ENCODE measurements around the gene ELL2.
"Not testable (repeated sequence)": the region's sequence is repeated elsewhere in the genome, so short reads cannot be mapped to it uniquely, and the experiment has no call there.

Gene ELL2

DNA sequence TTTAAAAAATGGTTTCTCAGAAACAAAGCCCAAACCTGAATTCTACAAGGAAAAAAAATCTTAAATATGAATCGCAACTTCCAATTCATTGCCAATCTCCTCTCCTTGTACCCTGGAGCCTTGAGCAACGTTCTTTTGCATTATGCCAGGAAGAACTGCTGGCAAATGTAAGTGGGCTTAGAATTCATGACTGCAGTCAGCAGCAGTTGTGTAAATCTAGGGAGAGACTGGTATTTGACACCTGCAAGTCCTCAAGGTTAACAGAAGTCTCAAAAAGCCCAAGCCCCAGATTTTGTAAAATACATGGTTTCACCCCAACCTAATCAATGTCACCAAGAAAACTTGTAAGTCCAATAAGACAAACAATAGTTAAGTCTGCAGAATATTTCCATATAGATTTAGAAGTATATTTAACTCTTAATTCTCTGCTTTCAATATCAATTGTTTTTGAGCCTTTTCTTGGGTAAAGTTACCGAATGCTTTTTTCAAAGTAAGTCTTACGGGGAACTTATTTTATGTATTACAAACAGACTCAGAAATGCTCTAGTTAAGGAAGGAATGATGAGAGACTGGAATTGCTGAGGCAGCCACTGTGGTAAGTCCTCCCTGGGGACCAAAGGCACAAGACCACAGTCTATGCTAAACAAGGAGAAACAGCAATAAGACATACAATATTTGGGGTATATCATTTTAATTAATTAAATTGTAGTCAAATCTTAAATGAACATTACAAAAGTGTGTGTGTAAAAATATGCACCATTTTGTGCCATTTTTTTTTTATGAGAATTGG, 31.3 kb downstream of the ELL2 start:
- no peak for DNase-seq

DNA sequence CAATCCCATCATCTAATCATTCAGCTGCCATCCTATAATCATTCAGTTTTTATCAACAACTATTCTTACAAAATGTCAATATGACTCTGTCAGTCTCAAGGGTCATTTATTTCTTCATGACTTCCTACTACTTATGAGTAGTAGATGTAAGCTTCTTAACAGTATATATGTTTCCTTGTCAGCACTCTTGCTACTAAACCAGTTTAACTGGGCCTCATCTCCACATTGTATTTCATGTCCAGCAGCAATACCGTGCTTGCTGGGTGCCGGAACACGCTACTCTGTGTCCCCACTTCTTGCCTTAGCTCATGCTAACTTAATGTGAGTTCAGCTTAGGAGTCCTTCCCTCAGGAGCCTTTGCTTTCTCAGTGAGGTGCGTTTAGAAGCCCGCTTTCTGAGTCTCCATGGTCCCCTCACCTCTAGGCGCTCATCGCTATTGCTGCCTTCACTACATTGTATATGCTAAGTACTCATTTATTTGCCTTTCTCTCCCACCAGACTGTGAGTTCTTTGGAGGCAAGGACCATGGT, 32.9 kb downstream of the ELL2 start:
- DNase-seq = no peak

DNA sequence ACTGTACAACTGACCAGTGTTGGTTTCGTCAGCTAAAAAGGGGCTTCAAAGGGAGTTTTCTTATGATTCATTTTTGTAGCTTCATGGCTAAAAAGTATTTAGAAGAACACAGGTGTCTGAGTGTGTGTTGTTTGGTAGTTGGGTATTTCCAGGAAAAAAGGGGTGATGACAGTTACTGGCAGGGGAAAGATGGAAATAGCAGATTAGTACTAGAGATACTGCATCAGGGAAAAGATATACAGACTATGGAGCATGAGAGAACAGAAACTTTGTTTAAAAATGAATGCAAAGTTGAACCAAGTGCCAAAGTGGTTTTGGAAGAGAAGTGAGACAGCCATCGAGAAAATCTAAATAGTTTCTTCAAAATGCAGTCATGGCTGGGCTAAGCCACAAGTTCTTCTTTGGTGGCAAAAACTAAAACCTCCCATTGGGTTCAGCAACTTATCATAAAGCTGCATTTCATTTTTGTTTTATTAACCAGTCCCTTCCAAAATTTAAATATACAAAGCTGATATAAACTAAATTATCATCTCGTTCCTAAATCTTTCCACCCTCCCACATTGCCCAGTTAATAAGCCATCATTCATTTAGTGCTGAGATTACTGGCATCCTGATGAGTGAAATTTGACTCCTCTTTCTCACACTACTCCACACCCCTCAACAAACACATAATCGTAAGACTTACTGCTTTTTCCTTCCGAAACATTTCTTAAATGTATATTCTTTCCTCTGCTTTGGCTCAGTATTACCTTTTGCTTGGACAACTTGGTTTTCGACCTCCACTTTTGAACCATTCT, 33.5 kb downstream of the ELL2 start:
- DNase-seq = no peak

DNA sequence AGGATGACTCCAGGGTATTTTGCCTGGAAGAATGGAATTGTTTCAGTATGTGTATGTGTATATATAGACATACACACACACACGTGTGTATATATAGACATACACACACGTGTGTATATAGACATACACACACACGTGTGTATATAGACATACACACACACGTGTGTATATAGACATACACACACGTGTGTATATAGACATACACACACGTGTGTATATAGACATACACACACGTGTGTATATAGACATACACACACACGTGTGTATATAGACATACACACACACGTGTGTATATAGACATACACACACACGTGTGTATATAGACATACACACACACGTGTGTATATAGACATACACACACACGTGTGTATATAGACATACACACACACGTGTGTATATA, 34.4 kb downstream of the ELL2 start:
- not testable (repeated sequence) for DNase-seq

DNA sequence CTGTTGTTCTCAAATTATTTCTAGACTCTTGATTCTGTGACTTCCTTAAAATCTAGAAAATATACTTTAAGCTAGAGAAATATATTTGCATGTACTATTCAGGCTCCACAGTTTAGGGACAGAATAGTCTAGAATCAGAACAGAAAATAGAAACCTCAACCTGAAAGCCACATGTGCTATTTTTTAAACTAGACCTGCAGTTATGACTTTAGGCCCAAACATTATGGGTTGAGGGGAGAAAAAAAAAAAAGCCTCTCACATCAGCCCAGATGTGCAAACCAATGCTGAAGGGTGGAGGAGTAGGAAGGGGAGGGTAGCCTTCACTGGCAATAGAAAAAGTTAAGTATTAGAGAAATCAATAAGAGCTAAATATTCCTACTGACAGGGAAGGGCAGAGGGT, 35.7 kb downstream of the ELL2 start:
- no peak for DNase-seq

DNA sequence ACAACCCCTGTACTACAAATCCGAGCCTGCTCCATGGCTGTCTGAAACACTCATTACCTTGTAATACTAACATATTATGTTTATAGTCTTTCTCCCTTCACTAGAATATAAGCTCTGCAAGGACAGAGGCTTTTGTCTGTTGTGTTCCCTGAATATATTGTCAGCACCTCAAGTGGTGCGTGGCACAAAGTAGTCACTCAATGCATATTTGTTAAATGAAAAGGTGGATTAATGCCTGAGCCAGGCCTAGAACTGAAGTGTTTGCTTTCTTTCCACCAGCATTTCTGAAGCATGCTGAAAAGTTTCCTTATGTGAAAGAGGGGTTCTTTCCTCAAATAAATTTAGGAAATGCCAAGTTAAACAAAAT, 36.3 kb downstream of the ELL2 start:
- peak; percentile 25 to 29 for DNase-seq

DNA sequence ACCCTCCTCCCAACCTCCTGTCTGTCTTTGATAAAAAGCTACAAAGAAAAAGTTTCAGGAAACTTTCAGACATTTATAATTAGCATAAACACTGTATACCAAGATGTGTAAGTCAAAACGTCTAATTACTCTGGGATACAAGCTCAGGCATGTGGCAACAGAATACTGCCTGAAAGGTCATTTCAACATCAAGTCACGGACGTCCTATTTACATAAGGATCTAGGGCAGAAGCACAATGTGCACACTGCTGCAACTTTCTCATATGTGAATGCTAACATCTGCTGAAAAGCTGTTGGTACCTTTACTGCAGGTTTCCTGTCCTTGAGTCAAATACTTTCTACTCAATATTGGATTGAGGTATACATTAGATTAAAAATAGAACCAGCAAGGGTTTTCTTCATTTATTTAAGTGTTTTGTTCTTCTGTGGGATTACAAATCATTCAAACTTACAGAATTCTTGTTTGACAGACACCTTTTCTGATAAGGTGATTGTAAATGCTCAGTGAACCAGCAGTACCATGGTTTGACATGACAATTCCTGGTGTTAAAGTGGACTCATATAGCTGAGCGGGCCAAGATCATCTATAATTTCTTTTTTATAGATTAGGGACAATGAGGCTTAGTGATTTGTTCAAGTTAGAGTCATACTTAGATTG, 36.8 kb downstream of the ELL2 start:
- peak; percentile 71 to 75 for DNase-seq

DNA sequence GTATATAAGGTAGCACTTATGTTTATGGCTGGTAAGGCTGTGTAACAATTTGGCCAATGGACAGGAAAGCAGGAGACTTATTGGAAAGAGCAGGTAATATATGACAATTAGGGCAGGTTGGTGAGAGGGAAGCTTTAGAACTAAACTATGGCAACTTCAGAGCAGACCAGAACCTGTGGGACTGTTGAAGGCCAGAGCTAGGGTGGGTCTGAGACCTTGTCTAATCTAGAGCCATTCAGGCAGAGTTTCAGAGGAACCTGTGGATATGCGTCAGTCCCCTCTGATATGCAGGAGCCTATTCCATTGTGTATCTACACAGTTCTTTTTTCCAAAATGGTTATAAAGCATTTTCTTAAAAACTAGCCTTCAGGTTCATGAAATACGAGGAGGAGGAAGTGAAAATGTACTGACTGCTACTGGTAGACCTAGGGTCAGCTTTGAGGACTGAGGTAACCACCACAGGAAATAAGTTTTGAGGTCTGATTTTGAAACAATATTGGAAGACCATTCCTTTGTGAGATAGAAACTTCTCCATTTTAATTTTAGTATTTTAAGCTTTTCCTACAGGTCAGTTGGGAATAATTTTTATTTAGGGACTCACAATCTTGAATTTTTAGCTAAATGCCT, 37.6 kb downstream of the ELL2 start:
- no peak for DNase-seq

DNA sequence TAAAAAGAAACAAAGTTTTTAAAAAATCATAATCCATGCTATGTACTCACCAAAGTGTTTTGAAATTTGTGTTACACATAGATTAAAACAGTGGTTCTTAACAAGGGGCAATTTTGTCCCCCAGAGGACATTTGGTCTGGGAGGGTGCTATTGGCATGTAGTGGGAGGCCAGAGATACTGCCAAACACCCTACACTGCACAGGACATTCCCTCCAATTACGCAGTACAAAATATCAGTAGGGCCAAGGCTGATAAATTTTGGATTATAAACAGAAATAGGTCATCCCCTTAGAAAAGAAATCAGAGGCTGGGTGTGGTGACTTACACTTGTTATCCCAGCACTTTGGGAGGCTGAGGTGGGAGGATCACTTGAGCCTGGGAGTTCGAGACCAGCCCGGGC, 38.9 kb downstream of the ELL2 start:
- no peak for DNase-seq

DNA sequence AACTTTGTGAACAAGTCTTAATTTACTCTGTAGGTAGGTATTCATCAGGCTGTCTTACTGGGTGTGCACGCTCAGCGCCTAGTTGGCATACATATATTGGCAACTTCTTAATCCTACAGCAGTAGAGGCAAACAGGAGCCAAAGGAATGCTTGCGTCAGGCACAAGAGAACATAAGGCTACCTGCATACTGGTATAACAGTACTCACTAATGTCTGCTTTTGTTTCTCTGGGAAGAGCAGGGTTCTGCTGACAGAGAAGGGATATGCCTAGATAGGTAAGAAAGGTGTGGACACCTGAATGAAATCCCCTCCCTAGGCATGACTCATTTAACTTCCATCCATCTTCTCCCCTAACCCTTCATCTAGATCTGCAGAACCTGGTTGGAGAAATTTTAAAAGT, 40.1 kb downstream of the ELL2 start:
- no peak for DNase-seq

DNA sequence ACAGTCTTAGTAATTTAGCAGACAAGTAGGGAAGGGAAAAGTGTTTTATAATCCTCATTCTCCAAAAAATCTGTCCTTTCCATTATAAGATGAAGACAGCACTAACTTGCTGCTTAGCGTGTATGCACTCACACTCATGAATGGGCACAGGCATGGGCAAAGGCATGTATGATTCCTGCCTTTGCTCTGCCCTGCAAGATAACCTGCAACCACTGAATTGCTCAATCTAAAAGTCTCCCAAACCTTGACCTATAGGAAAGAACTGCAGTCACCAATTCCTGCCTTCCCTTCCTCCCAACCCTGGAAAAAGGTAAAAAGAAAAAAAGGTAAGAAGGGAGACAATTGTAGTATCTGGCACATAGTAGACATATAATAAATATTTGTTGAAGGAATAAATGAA, 40.8 kb downstream of the ELL2 start:
- no peak for DNase-seq

DNA sequence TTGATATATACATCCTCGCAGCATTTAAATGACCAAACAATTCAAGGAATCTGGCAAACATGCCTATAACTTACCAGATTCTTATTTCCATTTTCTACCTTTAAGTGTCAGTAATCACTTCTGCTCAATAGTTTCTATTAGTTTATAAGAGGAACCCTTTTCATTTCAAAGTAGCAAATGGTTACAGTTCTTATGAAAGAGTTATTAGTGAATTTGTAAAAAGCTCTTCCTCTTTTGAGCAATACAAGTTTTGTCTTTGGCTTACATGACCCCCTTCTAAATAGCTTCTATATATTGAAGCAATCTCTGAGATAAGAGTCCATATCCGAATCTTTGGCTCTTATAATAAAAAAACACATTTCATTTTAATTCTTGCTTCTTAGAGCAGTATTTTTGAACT, 42.0 kb downstream of the ELL2 start:
- no peak for DNase-seq

DNA sequence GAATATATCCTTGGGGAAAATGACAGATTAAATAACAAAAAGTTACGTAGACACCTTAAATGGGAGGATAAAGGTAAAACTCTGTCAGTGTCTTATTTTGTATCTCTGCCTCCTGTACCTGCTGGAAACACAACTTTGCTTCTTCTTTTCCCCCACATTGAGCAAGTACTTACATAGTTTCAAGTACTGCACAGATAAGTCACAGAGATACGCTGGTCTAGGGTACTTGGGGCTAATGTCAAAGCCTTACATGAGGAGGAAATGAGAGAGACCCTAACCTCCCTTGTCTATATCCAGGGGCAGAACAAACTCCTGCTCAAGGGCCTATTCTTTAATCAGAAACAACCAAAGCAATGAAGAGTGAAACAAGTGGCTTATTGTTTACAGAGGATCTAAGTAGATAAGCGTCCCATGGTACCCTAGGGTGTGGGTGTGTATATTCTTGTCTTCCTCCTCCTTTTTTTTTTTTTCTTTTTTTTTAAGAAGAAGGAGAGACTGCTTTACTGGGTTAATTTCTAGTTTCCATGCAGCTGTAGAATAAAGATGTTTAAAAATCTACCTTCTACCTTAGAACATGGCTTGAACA, 43.1 kb downstream of the ELL2 start:
- DNase-seq = no peak

DNA sequence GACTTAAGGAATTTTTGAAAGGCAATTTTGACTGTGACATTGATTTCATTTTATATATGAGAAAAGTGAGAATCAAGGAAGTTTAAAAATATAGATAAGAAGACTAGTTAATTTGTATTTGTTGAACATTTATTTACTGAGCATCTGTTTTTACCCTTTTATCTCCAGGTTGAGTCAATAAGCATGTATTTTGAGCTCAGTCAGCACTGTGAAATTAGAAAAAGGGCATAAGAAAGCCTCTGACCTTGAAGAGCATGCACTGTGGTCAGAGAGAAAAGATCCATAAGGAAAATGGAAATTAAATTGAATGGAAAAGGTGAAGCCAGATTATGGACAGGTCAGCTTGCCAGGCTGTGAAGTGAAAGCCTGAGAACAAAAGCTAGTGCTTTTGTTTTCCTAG, 44.4 kb downstream of the ELL2 start:
- DNase-seq = no peak

DNA sequence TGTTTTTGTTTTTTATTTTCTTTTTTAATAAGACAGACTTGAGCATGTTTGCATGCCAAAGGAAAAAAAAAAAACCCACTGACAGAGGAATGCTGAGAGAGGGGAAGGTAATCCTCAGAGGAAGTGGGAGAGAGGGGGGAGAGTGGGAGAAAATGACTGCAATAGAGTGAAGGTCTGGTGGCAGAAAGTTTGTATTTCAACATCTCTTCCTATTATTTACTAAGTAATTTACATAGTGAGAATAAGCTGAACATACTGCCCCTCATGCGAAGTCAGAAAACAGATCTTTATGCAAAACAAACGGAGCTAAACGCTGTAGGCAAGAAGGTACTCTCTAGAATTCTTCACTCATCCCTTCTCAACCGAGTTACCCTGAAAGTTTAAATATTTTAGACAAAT, 45.0 kb downstream of the ELL2 start:
- DNase-seq = no peak

DNA sequence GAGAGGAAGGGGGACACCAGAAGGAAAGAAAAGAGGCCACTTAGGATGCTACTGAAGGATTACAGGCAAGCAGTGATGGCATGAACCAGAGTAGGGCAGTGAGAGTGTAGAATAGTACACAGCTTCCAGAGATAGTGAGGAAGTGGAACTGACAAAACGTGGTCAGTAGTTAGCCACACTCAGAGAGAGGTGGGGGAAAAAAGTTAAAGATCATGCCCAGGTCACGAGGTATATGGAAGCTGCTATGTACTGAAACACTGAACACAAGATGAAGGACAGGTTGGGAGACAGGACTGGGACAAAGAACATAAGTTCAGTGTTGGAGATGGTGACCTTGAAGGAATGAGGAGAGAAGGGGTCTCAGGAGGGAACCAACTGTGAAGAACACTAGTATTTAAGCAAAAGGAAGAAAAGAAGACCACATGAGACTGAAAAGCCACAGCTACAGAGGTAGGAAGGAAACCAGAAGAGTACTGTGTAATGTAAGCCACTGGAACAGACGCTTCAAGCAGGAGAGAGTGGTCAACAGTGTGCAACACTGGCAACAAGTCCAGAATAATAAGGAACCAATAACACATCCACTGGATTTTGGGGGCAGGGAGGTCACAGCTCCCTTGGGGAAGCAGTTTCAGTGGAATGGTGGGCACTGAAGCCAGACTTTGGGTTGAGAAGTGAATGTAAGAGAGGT, 45.5 kb downstream of the ELL2 start:
- DNase-seq = no peak

DNA sequence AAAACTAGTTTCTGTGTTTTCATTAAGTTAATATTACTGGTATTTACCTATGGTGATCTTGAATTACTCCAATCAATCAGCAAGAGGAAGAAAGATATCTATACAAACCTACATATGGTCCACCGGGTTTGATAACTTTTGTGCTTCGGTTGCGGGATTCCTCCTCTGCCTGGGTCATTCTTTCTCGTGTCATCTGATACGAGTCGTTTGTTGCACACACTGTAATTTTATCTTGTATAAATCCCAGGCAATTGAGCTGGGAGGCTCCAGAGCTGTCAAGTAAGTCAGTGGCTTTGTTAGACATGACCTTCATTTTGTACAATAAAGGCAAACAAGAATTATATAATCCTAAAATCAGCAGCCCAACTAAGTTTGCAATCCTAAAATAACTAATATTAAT, 48.0 kb downstream of the ELL2 start:
- no peak for DNase-seq

DNA sequence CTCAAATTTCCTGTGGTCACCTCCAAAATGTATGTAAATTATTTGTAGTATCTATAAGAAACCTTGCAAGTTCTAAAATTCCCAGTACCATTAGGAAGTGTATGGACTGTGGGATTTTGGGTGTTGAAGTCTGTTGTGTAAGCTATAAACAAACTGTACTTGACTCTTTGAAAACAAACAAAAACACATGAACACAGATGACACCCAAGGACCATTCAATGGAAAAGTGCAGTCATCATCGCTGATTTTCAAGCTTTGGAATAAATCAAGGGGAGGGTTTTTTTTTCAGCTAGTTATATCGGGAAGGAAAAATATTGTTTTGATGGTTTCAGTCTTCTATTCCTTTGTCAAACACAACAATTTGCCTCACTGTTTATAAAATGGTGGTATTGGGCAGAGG, 49.6 kb downstream of the ELL2 start:
- no peak for DNase-seq

DNA sequence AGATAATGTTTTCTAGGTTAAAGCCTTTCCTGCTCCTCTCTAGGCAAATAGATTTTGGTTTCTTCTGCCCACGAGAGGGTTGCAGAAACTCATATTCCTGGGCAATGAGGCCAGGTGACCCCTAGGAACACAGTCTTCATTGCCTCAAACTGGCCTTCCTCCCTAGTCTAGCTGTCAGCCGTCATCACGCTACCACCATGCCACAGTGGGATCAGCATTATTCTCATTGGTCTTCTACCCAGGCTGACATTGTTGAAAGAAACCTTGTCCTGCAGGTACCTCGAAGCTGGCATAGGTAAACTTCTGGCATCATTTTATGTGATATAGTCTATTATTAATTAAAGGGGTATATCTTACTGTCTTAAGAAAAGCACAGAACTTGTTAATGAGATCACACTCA, 51.1 kb downstream of the ELL2 start:
- DNase-seq = no peak

DNA sequence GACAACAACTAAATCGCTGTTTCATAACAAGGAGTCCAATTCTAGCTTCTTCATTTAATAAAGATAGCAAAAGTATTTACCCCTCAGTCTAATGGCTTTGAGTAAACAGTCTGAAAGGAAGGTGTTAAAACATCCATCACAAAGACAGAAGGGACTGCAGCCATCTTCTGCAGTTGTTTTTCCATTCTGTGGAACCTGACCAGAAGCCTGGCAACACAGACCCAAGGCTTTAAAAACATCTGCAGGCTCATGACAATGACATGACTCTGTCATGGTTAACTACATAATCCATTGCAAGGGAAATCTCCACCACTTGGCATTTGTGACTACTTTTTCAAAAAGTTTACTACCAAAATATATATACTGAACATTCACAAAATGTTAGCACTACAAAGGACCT, 51.9 kb downstream of the ELL2 start:
- no peak for DNase-seq

DNA sequence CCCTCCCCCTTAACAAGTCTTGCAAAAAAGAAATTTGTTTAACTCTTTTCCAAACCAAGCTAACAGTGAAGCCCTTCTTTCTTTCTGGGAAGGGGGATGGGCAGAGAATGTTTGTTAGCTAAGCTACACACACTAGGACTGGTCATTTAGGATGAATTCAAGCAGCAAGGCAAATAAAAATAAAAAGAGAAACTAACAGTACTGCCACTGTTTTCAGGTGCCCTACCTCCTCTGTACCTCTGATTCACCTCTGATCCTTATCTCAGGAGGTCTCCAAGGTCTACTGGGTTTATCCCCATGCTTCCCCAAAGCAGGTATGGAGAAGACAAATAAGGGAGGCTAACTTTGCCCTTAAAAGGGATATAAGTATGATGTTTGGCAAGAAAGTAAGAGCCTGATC, 52.9 kb downstream of the ELL2 start:
- no peak for DNase-seq
